Measurements from ENCODE around the gene ASIC1.

- TF ChIP-seq CTCF (IDR thresholded peaks at IDR 0.05) = no peak
- no peak for TF ChIP-seq POLR2A (IDR thresholded peaks at IDR 0.05)
Observed at GRCh38 chr12:50017641-50018040, 39.8 kb upstream of the ASIC1 start.
